ENCODE measurements around the gene CCNJL.

GRCh38 chr5:160310552-160311295 is 1.6 kb downstream of the CCNJL start:
- no peak for TF ChIP-seq CTCF (IDR thresholded peaks at IDR 0.05)
- no peak for TF ChIP-seq EZH2 (IDR thresholded peaks at IDR 0.05; ENCODE audit: borderline replicate concordance, insufficient read depth, low read depth, low read length, poor library complexity, severe bottlenecking)

All from B cell (primary cell).